ENCODE measurements around the gene MMP12. TPM values are rescaled to one million over a fixed set of nuclear protein-coding genes. Genes with fewer than 3 reads are reported as not detected.

The MMP12 gene
- total and polyA plus RNA-seq, 4 experiments from 2014 or later, result not detected

GRCh38 chr11:102853055-102853454, 21.7 kb downstream of the MMP12 start:
- intact Hi-C loops (cut with micrococcal nuclease), result no loop called here

GRCh38 chr11:102850973-102851745, 23.6 kb downstream of the MMP12 start:
- intact Hi-C loops (cut with micrococcal nuclease), result no loop called here
- no peaks in the 10 kb centered on the region for H3K4me1 Mint-ChIP-seq
- no peak overlapping the region for H3K27ac ChIP-seq (ENCODE audit: low read depth, low read length)
- DNase-seq, result no peak
- no peaks in the 10 kb centered on the region for H3K36me3 Mint-ChIP-seq
- CTCF ChIA-PET (ENCODE audit: partially characterized antibody), result no interaction called here
- H3K36me3 ChIP-seq (ENCODE audit: insufficient read depth, low read length), result no peaks in the 10 kb centered on the region
- no peak overlapping the region for H3K4me3 ChIP-seq (ENCODE audit: low read length in 2 of 2)
- H3K9me3 Mint-ChIP-seq, result peaks cover 0 to 3% (median 0%) of the 10 kb centered on the region in 8 donors
- no peaks in the 10 kb centered on the region for H3K4me1 ChIP-seq (ENCODE audit: insufficient read depth, low read length)
- H3K27me3 ChIP-seq (ENCODE audit: insufficient read depth, low read length), result no peaks in the 10 kb centered on the region
- H3K9me3 ChIP-seq (ENCODE audit: control insufficient read depth in 1 of 2, low read length in 2 of 2), result no peaks in the 10 kb centered on the region
- H3K27ac Mint-ChIP-seq, result no peak overlapping the region
- POLR2A ChIA-PET (ENCODE audit: partially characterized antibody), result no interaction called here
- H3K4me3 Mint-ChIP-seq, result no peak overlapping the region
- H3K27me3 Mint-ChIP-seq, result peaks cover 2 to 4% of the 10 kb centered on the region in 2 donors

More at GRCh38 chr11:102853055-102853454, 21.7 kb downstream of the MMP12 start:
- no peaks in the 10 kb centered on the region for H3K36me3 ChIP-seq (ENCODE audit: insufficient read depth, low read length)
- POLR2A ChIA-PET (ENCODE audit: partially characterized antibody), result no interaction called here
- DNase-seq, result no peak
- H3K27ac ChIP-seq (ENCODE audit: low read depth, low read length), result no peak overlapping the region
- Mint-ChIP-seq H3K4me3 (no peak overlapping the region), H3K27me3 (peaks cover 2% of the 10 kb centered on the region in 2 donors), H3K27ac (no peak overlapping the region), H3K9me3 (peaks cover 0 to 3% (median 0%) of the 10 kb centered on the region in 8 donors), H3K4me1 (no peaks in the 10 kb centered on the region), H3K36me3 (no peaks in the 10 kb centered on the region)
- no peaks in the 10 kb centered on the region for H3K9me3 ChIP-seq (ENCODE audit: control insufficient read depth in 1 of 2, low read length in 2 of 2)
- CTCF ChIA-PET (ENCODE audit: partially characterized antibody), result no interaction called here
- no peak overlapping the region for H3K4me3 ChIP-seq (ENCODE audit: low read length in 2 of 2)
- no peaks in the 10 kb centered on the region for H3K27me3 ChIP-seq (ENCODE audit: insufficient read depth, low read length)
- no peaks in the 10 kb centered on the region for H3K4me1 ChIP-seq (ENCODE audit: insufficient read depth, low read length)

- CTCF ChIA-PET (ENCODE audit: partially characterized antibody), result no interaction called here
- POLR2A ChIA-PET (ENCODE audit: partially characterized antibody), result no interaction called here
- Mint-ChIP-seq H3K36me3 (no peaks in the 10 kb centered on the region), H3K4me1 (no peaks in the 10 kb centered on the region), H3K9me3 (peaks cover 0 to 3% (median 0%) of the 10 kb centered on the region in 8 donors), H3K4me3 (no peak overlapping the region), H3K27me3 (peaks cover 2 to 4% of the 10 kb centered on the region in 2 donors), H3K27ac (no peak overlapping the region)
- Histone ChIP-seq H3K27me3 (ENCODE audit: insufficient read depth, low read length) (no peaks in the 10 kb centered on the region), H3K9me3 (ENCODE audit: control insufficient read depth in 1 of 2, low read length in 2 of 2) (no peaks in the 10 kb centered on the region), H3K4me3 (ENCODE audit: low read length in 2 of 2) (no peak overlapping the region), H3K36me3 (ENCODE audit: insufficient read depth, low read length) (no peaks in the 10 kb centered on the region), H3K27ac (ENCODE audit: low read depth, low read length) (no peak overlapping the region), H3K4me1 (ENCODE audit: insufficient read depth, low read length) (no peaks in the 10 kb centered on the region)
- intact Hi-C loops (cut with micrococcal nuclease), result no loop called here
- no peak for DNase-seq
Observed at GRCh38 chr11:102849311-102849710, 25.5 kb downstream of the MMP12 start.

GRCh38 chr11:102846292-102846691, 28.5 kb downstream of the MMP12 start:
- no peak overlapping the region for H3K27ac Mint-ChIP-seq
- POLR2A ChIA-PET (ENCODE audit: partially characterized antibody), result no interaction called here
- no peaks in the 10 kb centered on the region for H3K36me3 Mint-ChIP-seq
- H3K4me3 Mint-ChIP-seq, result no peak overlapping the region
- H3K36me3 ChIP-seq (ENCODE audit: insufficient read depth, low read length), result no peaks in the 10 kb centered on the region
- no peaks in the 10 kb centered on the region for H3K9me3 ChIP-seq (ENCODE audit: control insufficient read depth in 1 of 2, low read length in 2 of 2)
- DNase-seq, result no peak
- H3K27ac ChIP-seq (ENCODE audit: low read depth, low read length), result no peak overlapping the region
- H3K27me3 ChIP-seq (ENCODE audit: insufficient read depth, low read length), result no peaks in the 10 kb centered on the region
- intact Hi-C loops (cut with micrococcal nuclease), result no loop called here
- H3K4me1 Mint-ChIP-seq, result no peaks in the 10 kb centered on the region
- no peak overlapping the region for H3K4me3 ChIP-seq (ENCODE audit: low read length in 2 of 2)
- peaks cover 2 to 7% of the 10 kb centered on the region in 2 donors for H3K27me3 Mint-ChIP-seq
- CTCF ChIA-PET (ENCODE audit: partially characterized antibody), result no interaction called here
- H3K9me3 Mint-ChIP-seq, result peaks cover 0 to 3% (median 0%) of the 10 kb centered on the region in 8 donors
- H3K4me1 ChIP-seq (ENCODE audit: insufficient read depth, low read length), result no peaks in the 10 kb centered on the region

DNA sequence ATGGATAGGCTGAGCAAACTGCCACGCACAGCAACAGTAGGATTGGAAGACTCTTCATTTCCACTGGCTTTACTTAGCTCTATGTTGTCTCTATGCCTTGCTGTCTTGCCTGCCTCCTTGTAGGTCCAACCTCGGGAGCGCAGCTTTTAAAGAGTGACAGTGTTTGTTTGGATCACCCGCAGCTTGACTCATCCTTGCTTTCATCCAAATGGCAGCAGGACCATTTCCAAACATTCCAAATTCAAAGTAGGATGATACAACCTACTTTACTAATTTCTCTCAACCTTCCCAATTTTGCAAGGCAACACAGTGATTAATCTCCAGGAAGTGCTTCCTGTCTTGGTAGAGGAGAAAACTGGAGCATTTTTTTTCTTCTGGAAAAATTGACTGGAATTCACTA, 31.3 kb downstream of the MMP12 start, which contains the start of gene MMP3:
Gene MMP3, minus strand, starts transcription at position 121 of the 400 bp plus-strand sequence. Its CDS starts 63 bp downstream, at position 58.
- H3K9me3 ChIP-seq (ENCODE audit: control insufficient read depth in 1 of 2, low read length in 2 of 2), result no peaks in the 10 kb centered on the region
- peaks cover 0 to 2% (median 0%) of the 10 kb centered on the region in 8 donors for H3K9me3 Mint-ChIP-seq
- ChIA-PET CTCF (ENCODE audit: partially characterized antibody) (no interaction called here), POLR2A (ENCODE audit: partially characterized antibody) (no interaction called here)
- H3K27ac Mint-ChIP-seq, result no peak within 1 kb of the TSS
- H3K27ac ChIP-seq (ENCODE audit: low read depth, low read length), result no peak within 1 kb of the TSS
- H3K4me3 ChIP-seq (ENCODE audit: low read length in 2 of 2), result no peak within 1 kb of the TSS
- no peaks in the 10 kb centered on the region for H3K4me1 ChIP-seq (ENCODE audit: insufficient read depth, low read length)
- DNase-seq, result no peak
- no peaks in the 10 kb centered on the region for H3K27me3 ChIP-seq (ENCODE audit: insufficient read depth, low read length)
- H3K27me3 Mint-ChIP-seq, result peaks cover 2 to 7% of the 10 kb centered on the region in 2 donors
- no peaks in the 10 kb centered on the region for H3K4me1 Mint-ChIP-seq
- intact Hi-C loops (cut with micrococcal nuclease), result no loop called here
- no peaks in the 10 kb centered on the region for H3K36me3 ChIP-seq (ENCODE audit: insufficient read depth, low read length)
- no peaks in the 10 kb centered on the region for H3K36me3 Mint-ChIP-seq
- H3K4me3 Mint-ChIP-seq, result no peak within 1 kb of the TSS

GRCh38 chr11:102842930-102843329, 31.9 kb downstream of the MMP12 start:
- intact Hi-C loops (cut with micrococcal nuclease), result no loop called here
- ChIA-PET CTCF (ENCODE audit: partially characterized antibody) (no interaction called here), POLR2A (ENCODE audit: partially characterized antibody) (no interaction called here)

DNA sequence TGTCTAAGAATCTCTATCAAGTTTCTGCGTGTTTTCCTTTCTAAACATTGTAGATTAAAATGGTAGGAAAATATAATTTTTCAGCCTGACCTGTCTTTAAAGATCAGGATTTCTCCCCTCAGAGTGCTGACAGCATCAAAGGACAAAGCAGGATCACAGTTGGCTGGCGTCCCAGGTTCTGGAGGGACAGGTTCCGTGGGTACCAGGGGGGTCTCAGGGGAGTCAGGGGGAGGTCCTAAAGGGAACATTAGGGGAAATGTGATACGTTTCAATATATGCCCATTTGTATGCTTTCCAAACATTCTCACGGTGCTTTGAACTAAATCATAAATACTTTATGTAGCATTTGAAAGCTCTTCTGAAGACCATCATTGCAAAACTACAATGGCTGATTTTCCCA, 34.8 kb downstream of the MMP12 start:
- intact Hi-C loops (cut with micrococcal nuclease), result no loop called here
- Mint-ChIP-seq H3K27ac (no peak overlapping the region), H3K9me3 (no peaks in the 10 kb centered on the region), H3K27me3 (peaks cover 2 to 7% of the 10 kb centered on the region in 2 donors), H3K36me3 (no peaks in the 10 kb centered on the region), H3K4me3 (no peak overlapping the region), H3K4me1 (no peaks in the 10 kb centered on the region)
- H3K36me3 ChIP-seq (ENCODE audit: insufficient read depth, low read length), result no peaks in the 10 kb centered on the region
- no peak overlapping the region for H3K27ac ChIP-seq (ENCODE audit: low read depth, low read length)
- no peaks in the 10 kb centered on the region for H3K9me3 ChIP-seq (ENCODE audit: control insufficient read depth in 1 of 2, low read length in 2 of 2)
- no peak overlapping the region for H3K4me3 ChIP-seq (ENCODE audit: low read length in 2 of 2)
- POLR2A ChIA-PET (ENCODE audit: partially characterized antibody), result no interaction called here
- CTCF ChIA-PET (ENCODE audit: partially characterized antibody), result no interaction called here
- H3K4me1 ChIP-seq (ENCODE audit: insufficient read depth, low read length), result no peaks in the 10 kb centered on the region
- no peak for DNase-seq
- H3K27me3 ChIP-seq (ENCODE audit: insufficient read depth, low read length), result no peaks in the 10 kb centered on the region

More at GRCh38 chr11:102842930-102843329, 31.9 kb downstream of the MMP12 start:
- Histone ChIP-seq H3K36me3 (ENCODE audit: insufficient read depth, low read length) (no peaks in the 10 kb centered on the region), H3K27ac (ENCODE audit: low read depth, low read length) (no peak overlapping the region), H3K4me3 (ENCODE audit: low read length in 2 of 2) (no peak overlapping the region), H3K4me1 (ENCODE audit: insufficient read depth, low read length) (no peaks in the 10 kb centered on the region), H3K9me3 (ENCODE audit: control insufficient read depth in 1 of 2, low read length in 2 of 2) (no peaks in the 10 kb centered on the region), H3K27me3 (ENCODE audit: insufficient read depth, low read length) (no peaks in the 10 kb centered on the region)
- peaks cover 0 to 2% (median 0%) of the 10 kb centered on the region in 8 donors for H3K9me3 Mint-ChIP-seq
- no peak overlapping the region for H3K4me3 Mint-ChIP-seq
- H3K27me3 Mint-ChIP-seq, result peaks cover 2 to 8% of the 10 kb centered on the region in 2 donors
- no peaks in the 10 kb centered on the region for H3K4me1 Mint-ChIP-seq
- H3K36me3 Mint-ChIP-seq, result no peaks in the 10 kb centered on the region
- no peak overlapping the region for H3K27ac Mint-ChIP-seq
- no peak for DNase-seq
